Duodenal mucosa (tissue), 2 donors: Measurements from ENCODE around the gene CBARP.

Source experiments
- H3K27ac ChIP-seq: one replicate; pipeline ENCODE4 v1.7.0; 2013; ENCODE audit warnings: low read depth, low read length
- H3K27me3 ChIP-seq, 2 donors: one replicate each; pipeline ENCODE4 v1.7.0; 2013; ENCODE audit warnings: low read length in 2 of 2, control low read depth in 1 of 2; ENCODE audit not compliant: insufficient read depth in 2 of 2, control insufficient read depth in 1 of 2
- H3K36me3 ChIP-seq, 2 donors: one replicate each; pipeline ENCODE4 v1.7.0; 2013; ENCODE audit warnings: low read length in 2 of 2, control low read depth in 1 of 2; ENCODE audit not compliant: insufficient read depth in 2 of 2, control insufficient read depth in 1 of 2
- H3K4me1 ChIP-seq, 2 donors: one replicate each; pipeline ENCODE4 v1.7.0; 2013; ENCODE audit warnings: low read length in 2 of 2, control low read depth in 1 of 2; ENCODE audit not compliant: insufficient read depth in 2 of 2, control insufficient read depth in 1 of 2
- H3K4me3 ChIP-seq, 2 donors: one replicate each; pipeline ENCODE4 v1.7.0; 2013; ENCODE audit warnings: low read length in 2 of 2, low read depth in 1 of 2
- H3K9ac ChIP-seq, 2 donors: one replicate each; pipeline ENCODE4 v1.7.0; 2013; ENCODE audit warnings: low read length in 2 of 2, low read depth in 1 of 2
- H3K9me3 ChIP-seq, 2 donors: one replicate each; pipeline ENCODE4 v1.7.0; 2013; ENCODE audit warnings: low read length in 2 of 2, control low read depth in 1 of 2; ENCODE audit not compliant: control insufficient read depth in 1 of 2

The CBARP gene

GRCh38 chr19:1230783-1231489, 6.9 kb downstream of the CBARP start:
- Histone ChIP-seq H3K4me1 (peaks cover 0 to 18% of the 10 kb centered on the region in 2 donors), H3K4me3 (no peak overlapping the region)

GRCh38 chr19:1229924-1230782, 7.7 kb downstream of the CBARP start:
- Histone ChIP-seq H3K9me3 (no peaks in the 10 kb centered on the region), H3K36me3 (peaks cover 0 to 14% of the 10 kb centered on the region in 2 donors), H3K9ac (no peak overlapping the region), H3K4me3 (no peak overlapping the region), H3K27ac (no peak overlapping the region), H3K27me3 (peaks cover 7 to 17% of the 10 kb centered on the region in 2 donors), H3K4me1 (peaks cover 0 to 18% of the 10 kb centered on the region in 2 donors)

More at GRCh38 chr19:1230783-1231489, 6.9 kb downstream of the CBARP start:
- Histone ChIP-seq H3K36me3 (peaks cover 0 to 9% of the 10 kb centered on the region in 2 donors), H3K9ac (no peak overlapping the region), H3K27me3 (peaks cover 14 to 25% of the 10 kb centered on the region in 2 donors), H3K27ac (no peak overlapping the region), H3K9me3 (no peaks in the 10 kb centered on the region)

GRCh38 chr19:1229056-1229923, 8.5 kb downstream of the CBARP start:
- no peaks in the 10 kb centered on the region for H3K9me3 ChIP-seq
- H3K4me1 ChIP-seq, result peaks cover 0 to 11% of the 10 kb centered on the region in 2 donors
- no peak overlapping the region for H3K4me3 ChIP-seq
- no peak overlapping the region for H3K27ac ChIP-seq
- no peak overlapping the region for H3K9ac ChIP-seq
- H3K27me3 ChIP-seq, result peaks cover 2 to 10% of the 10 kb centered on the region in 2 donors
- peaks cover 0 to 21% of the 10 kb centered on the region in 2 donors for H3K36me3 ChIP-seq

GRCh38 chr19:1228161-1228957, 9.4 kb downstream of the CBARP start:
- Histone ChIP-seq H3K27ac (no peak overlapping the region), H3K9ac (no peak overlapping the region), H3K4me1 (peaks cover 0 to 9% of the 10 kb centered on the region in 2 donors), H3K36me3 (peaks cover 0 to 25% of the 10 kb centered on the region in 2 donors), H3K4me3 (no peak overlapping the region), H3K27me3 (peaks cover 0 to 3% of the 10 kb centered on the region in 2 donors), H3K9me3 (no peaks in the 10 kb centered on the region)

GRCh38 chr19:1227304-1228054, 10.3 kb downstream of the CBARP start:
- Histone ChIP-seq H3K4me1 (peaks cover 0 to under 1% of the 10 kb centered on the region in 2 donors), H3K9ac (no peak overlapping the region), H3K27ac (no peak overlapping the region), H3K9me3 (no peaks in the 10 kb centered on the region), H3K4me3 (no peak overlapping the region), H3K27me3 (peaks cover 0 to 3% of the 10 kb centered on the region in 2 donors), H3K36me3 (peaks cover 0 to 34% of the 10 kb centered on the region in 2 donors)

GRCh38 chr19:1226522-1227303, 11.1 kb downstream of the CBARP start:
- Histone ChIP-seq H3K9ac (no peak overlapping the region), H3K36me3 (peaks cover 0 to 41% of the 10 kb centered on the region in 2 donors), H3K27ac (no peak overlapping the region), H3K27me3 (peaks cover 0 to 2% of the 10 kb centered on the region in 2 donors), H3K4me1 (no peaks in the 10 kb centered on the region), H3K9me3 (no peaks in the 10 kb centered on the region), H3K4me3 (no peak overlapping the region)

GRCh38 chr19:1226227-1226518, 11.6 kb downstream of the CBARP start:
- H3K27me3 ChIP-seq, result no peaks in the 10 kb centered on the region
- no peak overlapping the region for H3K9ac ChIP-seq
- no peak overlapping the region for H3K27ac ChIP-seq
- H3K36me3 ChIP-seq, result peaks cover 0 to 44% of the 10 kb centered on the region in 2 donors
- no peak overlapping the region for H3K4me3 ChIP-seq
- H3K4me1 ChIP-seq, result no peaks in the 10 kb centered on the region
- H3K9me3 ChIP-seq, result no peaks in the 10 kb centered on the region

- Histone ChIP-seq H3K9ac (no peak overlapping the region), H3K27ac (no peak overlapping the region), H3K27me3 (no peaks in the 10 kb centered on the region), H3K36me3 (peaks cover 4 to 49% of the 10 kb centered on the region in 2 donors), H3K9me3 (no peaks in the 10 kb centered on the region), H3K4me1 (no peaks in the 10 kb centered on the region), H3K4me3 (no peak overlapping the region)
Observed at GRCh38 chr19:1225440-1226226, 12.2 kb downstream of the CBARP start.
